Panc1 (cell line): ENCODE measurements around the gene ETNK1.

Source experiments
- POLR2AphosphoS5 ChIP-seq: IDR thresholded peaks from 2 replicates; pipeline ENCODE4 v1.6.1; 2012; ENCODE audit warnings: mild to moderate bottlenecking, low read depth, low read length, moderate library complexity
- TF ChIP-seq, protein P1 (sequence below): fragments of 450-650 bp; IDR thresholded peaks from 2 replicates; pipeline ENCODE4 v1.5.1; 2017; ENCODE audit warnings: mild to moderate bottlenecking
- TF ChIP-seq, protein P2 (sequence below), 2 experiments: IDR thresholded peaks; 2 replicates each; pipeline ENCODE4 v1.6.1; 2011 to 2012; ENCODE audit warnings: low read depth in 2 of 2, control low read depth in 1 of 2, low read length in 1 of 2, mild to moderate bottlenecking in 1 of 2, moderate library complexity in 1 of 2; ENCODE audit not compliant: insufficient read depth in 1 of 2

DNA sequence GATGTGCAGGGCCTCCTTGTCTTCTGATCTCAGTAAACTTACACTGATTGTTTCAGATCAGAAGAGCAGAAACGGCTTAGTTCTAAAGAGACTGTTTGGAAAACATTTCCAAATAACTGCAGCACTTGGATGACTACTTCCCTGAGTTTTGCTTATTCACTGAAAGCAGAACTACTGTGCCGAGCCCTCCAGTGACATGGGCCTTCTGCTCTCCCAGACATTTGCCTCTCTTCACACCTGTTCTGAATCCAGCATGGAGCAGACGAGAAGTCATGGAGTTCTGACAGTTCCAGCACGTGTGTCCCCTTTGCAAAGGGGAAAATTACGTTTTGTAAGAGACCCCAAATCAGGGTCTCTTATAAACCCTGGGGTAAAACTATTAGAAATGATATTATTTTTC lies 31.4 kb downstream of the ETNK1 start:
- TF ChIP-seq, protein P1, sequence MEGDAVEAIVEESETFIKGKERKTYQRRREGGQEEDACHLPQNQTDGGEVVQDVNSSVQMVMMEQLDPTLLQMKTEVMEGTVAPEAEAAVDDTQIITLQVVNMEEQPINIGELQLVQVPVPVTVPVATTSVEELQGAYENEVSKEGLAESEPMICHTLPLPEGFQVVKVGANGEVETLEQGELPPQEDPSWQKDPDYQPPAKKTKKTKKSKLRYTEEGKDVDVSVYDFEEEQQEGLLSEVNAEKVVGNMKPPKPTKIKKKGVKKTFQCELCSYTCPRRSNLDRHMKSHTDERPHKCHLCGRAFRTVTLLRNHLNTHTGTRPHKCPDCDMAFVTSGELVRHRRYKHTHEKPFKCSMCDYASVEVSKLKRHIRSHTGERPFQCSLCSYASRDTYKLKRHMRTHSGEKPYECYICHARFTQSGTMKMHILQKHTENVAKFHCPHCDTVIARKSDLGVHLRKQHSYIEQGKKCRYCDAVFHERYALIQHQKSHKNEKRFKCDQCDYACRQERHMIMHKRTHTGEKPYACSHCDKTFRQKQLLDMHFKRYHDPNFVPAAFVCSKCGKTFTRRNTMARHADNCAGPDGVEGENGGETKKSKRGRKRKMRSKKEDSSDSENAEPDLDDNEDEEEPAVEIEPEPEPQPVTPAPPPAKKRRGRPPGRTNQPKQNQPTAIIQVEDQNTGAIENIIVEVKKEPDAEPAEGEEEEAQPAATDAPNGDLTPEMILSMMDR, result no peak
- no peak for TF ChIP-seq POLR2AphosphoS5
- TF ChIP-seq, protein P2, sequence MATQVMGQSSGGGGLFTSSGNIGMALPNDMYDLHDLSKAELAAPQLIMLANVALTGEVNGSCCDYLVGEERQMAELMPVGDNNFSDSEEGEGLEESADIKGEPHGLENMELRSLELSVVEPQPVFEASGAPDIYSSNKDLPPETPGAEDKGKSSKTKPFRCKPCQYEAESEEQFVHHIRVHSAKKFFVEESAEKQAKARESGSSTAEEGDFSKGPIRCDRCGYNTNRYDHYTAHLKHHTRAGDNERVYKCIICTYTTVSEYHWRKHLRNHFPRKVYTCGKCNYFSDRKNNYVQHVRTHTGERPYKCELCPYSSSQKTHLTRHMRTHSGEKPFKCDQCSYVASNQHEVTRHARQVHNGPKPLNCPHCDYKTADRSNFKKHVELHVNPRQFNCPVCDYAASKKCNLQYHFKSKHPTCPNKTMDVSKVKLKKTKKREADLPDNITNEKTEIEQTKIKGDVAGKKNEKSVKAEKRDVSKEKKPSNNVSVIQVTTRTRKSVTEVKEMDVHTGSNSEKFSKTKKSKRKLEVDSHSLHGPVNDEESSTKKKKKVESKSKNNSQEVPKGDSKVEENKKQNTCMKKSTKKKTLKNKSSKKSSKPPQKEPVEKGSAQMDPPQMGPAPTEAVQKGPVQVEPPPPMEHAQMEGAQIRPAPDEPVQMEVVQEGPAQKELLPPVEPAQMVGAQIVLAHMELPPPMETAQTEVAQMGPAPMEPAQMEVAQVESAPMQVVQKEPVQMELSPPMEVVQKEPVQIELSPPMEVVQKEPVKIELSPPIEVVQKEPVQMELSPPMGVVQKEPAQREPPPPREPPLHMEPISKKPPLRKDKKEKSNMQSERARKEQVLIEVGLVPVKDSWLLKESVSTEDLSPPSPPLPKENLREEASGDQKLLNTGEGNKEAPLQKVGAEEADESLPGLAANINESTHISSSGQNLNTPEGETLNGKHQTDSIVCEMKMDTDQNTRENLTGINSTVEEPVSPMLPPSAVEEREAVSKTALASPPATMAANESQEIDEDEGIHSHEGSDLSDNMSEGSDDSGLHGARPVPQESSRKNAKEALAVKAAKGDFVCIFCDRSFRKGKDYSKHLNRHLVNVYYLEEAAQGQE (IDR thresholded peaks at IDR 0.05; ENCODE audit: insufficient read depth in 1 of 2, low read depth in 2 of 2, low read length in 1 of 2), result no peak
